Suprapubic skin (tissue), 4 donors: ENCODE measurements around the gene CTU1. TPM values are rescaled to one million over a fixed set of nuclear protein-coding genes. Genes with fewer than 3 reads are reported as not detected.
A peak's percentile ranks its signal among the peaks of the same experiment; 100 is the strongest.

ENCODE experiments used
- DNase-seq, 2 donors: peaks; one replicate each; pipeline ENCODE4 v3.0.0-alpha.2; 2019; ENCODE audit warnings: low spot score in 2 of 2
- H3K27ac ChIP-seq: fragments of 200-600 bp; sonication (generic); one replicate; pipeline ENCODE4 v1.5.1; 2019
- H3K27me3 ChIP-seq: fragments of 200-600 bp; sonication (generic); one replicate; pipeline ENCODE4 v1.5.1; 2019
- H3K36me3 ChIP-seq: fragments of 200-600 bp; sonication (generic); one replicate; pipeline ENCODE4 v1.5.1; 2019
- H3K4me1 ChIP-seq: fragments of 200-600 bp; sonication (generic); one replicate; pipeline ENCODE4 v1.5.1; 2019
- H3K4me3 ChIP-seq: fragments of 200-600 bp; sonication (generic); one replicate; pipeline ENCODE4 v1.5.1; 2019; ENCODE audit warnings: mild to moderate bottlenecking
- H3K9me3 ChIP-seq: fragments of 200-600 bp; sonication (generic); one replicate; pipeline ENCODE4 v1.5.1; 2019
- EP300 ChIP-seq: sonication (generic); formaldehyde crosslinking; IDR thresholded peaks from one replicate; pipeline ENCODE4 v1.6.1; 2017; ENCODE audit warnings: antibody characterized with exemption
- POLR2A ChIP-seq, 2 donors: fragments of 450-650 bp; IDR thresholded peaks; one replicate each; pipeline ENCODE4 v1.6.1; 2017; ENCODE audit warnings: antibody characterized with exemption in 2 of 2, mild to moderate bottlenecking in 2 of 2, moderate library complexity in 2 of 2
- POLR2AphosphoS5 ChIP-seq, 3 donors: sonication (generic); formaldehyde crosslinking; IDR thresholded peaks; one replicate each; pipeline ENCODE4 v1.6.1; 2017; ENCODE audit warnings: antibody characterized with exemption in 3 of 3
- WGBS: methylation state at CpG from one replicate; pipeline ENCODE4 v1.1.5; 2018; 5-methylcytosine and 5-hydroxymethylcytosine counted together
- total RNA-seq, 4 donors: library from RNA; depleted of rRNA; stranded (reverse); fragments of >200 nt; gene quantifications; one replicate each; pipeline ENCODE4 v1.1.0, GENCODE V29; 2016
- TF ChIP-seq, protein P1 (sequence below), 2 donors: fragments of 200-600 bp in 1 of 2; fragments of 450-650 bp in 1 of 2; sonication (generic) in 1 of 2; IDR thresholded peaks; one replicate each; pipeline ENCODE4 v1.5.1; 2016 to 2019; ENCODE audit warnings: antibody characterized with exemption in 2 of 2, mild to moderate bottlenecking in 1 of 2, moderate library complexity in 1 of 2

CTU1 gene
- total RNA-seq, 4 donors from 2014 or later: 7.7 to 14.6 (median 12.9) TPM

DNA sequence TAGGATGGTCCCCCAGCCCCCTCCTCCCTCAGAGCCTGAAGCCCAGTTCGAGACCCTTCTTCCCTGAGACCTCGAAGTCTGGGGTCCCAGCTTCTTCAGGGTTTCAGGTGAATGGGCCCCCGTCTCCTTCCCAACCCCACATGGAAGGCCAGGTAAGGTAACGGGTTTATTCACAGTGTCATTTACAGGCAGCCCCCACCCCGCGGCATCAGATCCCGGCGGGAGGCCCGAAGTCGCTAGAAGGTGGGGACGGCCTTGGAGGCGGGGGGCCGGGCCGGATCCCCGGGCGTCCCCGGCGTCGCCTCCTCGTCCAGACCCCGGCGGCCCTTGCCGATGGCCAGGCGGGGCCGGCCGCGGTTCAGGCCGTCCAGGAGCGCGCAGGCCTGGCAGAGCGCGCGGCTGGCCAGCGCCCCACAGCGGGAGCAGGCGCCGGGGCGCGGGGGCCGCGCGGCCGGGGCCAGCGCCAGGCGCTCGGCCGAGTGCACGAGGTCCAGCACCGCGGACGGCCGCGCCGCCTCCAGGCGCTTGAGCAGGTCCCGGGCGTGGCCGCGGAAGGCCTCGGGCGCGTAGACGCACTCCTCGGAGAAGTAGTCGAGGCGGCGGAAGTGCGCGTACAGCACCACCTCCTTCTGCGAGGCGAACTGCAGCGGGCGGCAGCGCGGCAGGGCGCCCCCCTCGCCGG lies 9.7 kb downstream of the CTU1 start:
- H3K9me3 ChIP-seq: no peaks in the 10 kb centered on the region
- H3K27ac ChIP-seq: no peak overlapping the region
- H3K36me3 ChIP-seq: peaks cover 37% of the 10 kb centered on the region
- no peak overlapping the region for H3K4me3 ChIP-seq
- no peak for DNase-seq
- TF ChIP-seq, protein P1, sequence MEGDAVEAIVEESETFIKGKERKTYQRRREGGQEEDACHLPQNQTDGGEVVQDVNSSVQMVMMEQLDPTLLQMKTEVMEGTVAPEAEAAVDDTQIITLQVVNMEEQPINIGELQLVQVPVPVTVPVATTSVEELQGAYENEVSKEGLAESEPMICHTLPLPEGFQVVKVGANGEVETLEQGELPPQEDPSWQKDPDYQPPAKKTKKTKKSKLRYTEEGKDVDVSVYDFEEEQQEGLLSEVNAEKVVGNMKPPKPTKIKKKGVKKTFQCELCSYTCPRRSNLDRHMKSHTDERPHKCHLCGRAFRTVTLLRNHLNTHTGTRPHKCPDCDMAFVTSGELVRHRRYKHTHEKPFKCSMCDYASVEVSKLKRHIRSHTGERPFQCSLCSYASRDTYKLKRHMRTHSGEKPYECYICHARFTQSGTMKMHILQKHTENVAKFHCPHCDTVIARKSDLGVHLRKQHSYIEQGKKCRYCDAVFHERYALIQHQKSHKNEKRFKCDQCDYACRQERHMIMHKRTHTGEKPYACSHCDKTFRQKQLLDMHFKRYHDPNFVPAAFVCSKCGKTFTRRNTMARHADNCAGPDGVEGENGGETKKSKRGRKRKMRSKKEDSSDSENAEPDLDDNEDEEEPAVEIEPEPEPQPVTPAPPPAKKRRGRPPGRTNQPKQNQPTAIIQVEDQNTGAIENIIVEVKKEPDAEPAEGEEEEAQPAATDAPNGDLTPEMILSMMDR (IDR thresholded peaks at IDR 0.05): no peak
- TF ChIP-seq POLR2AphosphoS5 (IDR thresholded peaks at IDR 0.05): no peak
- TF ChIP-seq EP300: no peak
- no peak for TF ChIP-seq POLR2A (IDR thresholded peaks at IDR 0.05)
- peaks cover 25% of the 10 kb centered on the region for H3K4me1 ChIP-seq
- WGBS: 90% methylated on average over 19 of the region's 78 CpGs
- no peaks in the 10 kb centered on the region for H3K27me3 ChIP-seq

DNA sequence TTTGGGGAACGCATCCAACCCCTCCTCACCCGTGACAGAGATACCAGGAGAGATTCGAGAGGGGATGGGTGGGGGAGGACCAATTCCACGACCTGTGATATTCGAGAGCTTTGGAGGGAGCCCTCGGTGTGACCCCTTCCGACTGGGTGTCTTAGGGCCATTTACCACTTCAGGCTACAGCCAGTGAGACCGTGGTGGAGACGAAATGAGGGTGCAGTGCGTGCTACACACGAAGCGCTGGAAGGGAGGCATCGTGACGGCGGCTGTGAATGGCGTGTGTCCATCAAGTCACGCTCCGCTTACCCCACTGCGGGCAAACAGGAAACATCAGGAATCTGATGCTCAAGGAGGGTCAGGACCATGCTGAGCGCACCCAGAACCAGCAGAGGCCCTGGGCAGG lies 10.4 kb downstream of the CTU1 start:
- no peaks in the 10 kb centered on the region for H3K27me3 ChIP-seq
- no peaks in the 10 kb centered on the region for H3K9me3 ChIP-seq
- peaks cover 31% of the 10 kb centered on the region for H3K36me3 ChIP-seq
- H3K4me3 ChIP-seq: no peak overlapping the region
- H3K4me1 ChIP-seq: peaks cover 25% of the 10 kb centered on the region
- H3K27ac ChIP-seq: no peak overlapping the region
- DNase-seq: no peak
- WGBS: 61% methylated on average over 10 of the region's 20 CpGs
- no peak for TF ChIP-seq EP300
- TF ChIP-seq, protein P1 (IDR thresholded peaks at IDR 0.05): no peak

DNA sequence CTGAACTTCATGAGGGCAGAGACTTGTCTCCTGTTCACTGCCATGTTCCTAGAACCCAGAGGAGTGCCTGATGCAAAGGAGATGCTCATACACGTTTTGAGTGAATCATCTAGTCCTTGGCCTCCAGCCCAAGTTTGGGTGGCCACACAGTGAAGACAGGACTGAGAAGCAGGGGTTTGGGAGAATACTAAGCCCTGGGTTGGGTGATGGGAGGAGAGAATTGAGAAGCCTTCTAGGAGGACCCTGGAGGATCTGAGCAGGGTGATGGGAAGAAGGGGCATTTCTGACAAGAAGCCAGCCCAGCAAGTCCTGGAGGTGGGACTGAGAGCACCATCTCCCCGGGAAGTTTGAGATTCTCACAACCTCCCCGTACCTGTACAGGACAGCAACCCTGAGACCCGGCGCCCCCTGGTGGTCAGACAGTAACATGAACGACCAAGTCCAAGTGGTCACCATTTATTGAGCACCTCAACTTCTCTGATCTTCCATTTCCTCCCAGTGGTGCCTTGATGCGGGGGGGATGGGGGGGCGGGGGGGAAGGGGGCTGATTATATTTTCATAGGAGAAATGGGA lies 11.0 kb downstream of the CTU1 start:
- Histone ChIP-seq H3K27ac (no peak overlapping the region), H3K36me3 (peaks cover 26% of the 10 kb centered on the region), H3K4me3 (no peak overlapping the region), H3K4me1 (peaks cover 28% of the 10 kb centered on the region), H3K27me3 (no peaks in the 10 kb centered on the region), H3K9me3 (no peaks in the 10 kb centered on the region)
- 9% methylated on average over 7 of the region's 8 CpGs for WGBS
- peak in 1 of 2 donors; percentile 90 for DNase-seq
- TF ChIP-seq POLR2A (IDR thresholded peaks at IDR 0.05) (no peak), EP300 (no peak), POLR2AphosphoS5 (IDR thresholded peaks at IDR 0.05) (no peak)
- TF ChIP-seq, protein P1 (IDR thresholded peaks at IDR 0.05): peak; percentile 31 to 70

DNA sequence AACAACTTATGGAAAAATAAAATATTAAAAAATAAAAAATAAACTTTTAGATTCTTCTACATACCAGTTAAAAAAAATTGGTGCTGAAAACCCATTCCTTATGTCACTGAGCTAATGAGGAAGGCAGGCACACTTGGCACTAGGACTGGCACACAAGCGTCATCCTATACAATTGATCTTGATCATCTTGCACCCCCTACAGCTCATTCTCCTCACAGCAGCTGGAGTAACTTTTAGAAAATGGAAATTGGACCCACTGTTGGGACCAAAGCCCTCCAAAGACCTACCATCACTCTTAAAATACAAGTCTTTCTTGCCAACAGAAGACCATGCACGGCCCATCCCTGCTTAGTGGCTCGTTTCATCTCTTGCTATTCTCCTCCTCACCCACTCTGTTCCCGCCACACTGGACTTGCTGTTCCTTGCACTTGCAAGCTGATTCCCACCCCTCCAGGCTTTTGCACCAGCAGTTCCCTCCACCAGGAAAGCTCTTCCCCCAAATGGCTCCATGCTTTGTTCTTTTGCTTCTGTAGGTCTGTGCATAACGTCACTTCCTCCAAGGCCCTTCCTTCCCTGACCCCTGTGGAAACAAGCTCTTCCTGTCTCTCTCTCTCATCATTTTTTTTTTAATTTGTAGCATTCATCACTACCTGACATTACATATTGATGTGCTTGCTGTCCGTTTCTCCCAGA lies 11.6 kb downstream of the CTU1 start:
- 71% methylated on average over 6 of the region's 6 CpGs for WGBS
- DNase-seq: no peak
- Histone ChIP-seq H3K9me3 (no peaks in the 10 kb centered on the region), H3K27ac (no peak overlapping the region), H3K36me3 (peaks cover 26% of the 10 kb centered on the region), H3K4me3 (no peak overlapping the region), H3K27me3 (no peaks in the 10 kb centered on the region), H3K4me1 (peaks cover 34% of the 10 kb centered on the region)
- TF ChIP-seq POLR2A (IDR thresholded peaks at IDR 0.05): no peak
- TF ChIP-seq, protein P1 (IDR thresholded peaks at IDR 0.05): peak in 1 of 2 donors; percentile 26

DNA sequence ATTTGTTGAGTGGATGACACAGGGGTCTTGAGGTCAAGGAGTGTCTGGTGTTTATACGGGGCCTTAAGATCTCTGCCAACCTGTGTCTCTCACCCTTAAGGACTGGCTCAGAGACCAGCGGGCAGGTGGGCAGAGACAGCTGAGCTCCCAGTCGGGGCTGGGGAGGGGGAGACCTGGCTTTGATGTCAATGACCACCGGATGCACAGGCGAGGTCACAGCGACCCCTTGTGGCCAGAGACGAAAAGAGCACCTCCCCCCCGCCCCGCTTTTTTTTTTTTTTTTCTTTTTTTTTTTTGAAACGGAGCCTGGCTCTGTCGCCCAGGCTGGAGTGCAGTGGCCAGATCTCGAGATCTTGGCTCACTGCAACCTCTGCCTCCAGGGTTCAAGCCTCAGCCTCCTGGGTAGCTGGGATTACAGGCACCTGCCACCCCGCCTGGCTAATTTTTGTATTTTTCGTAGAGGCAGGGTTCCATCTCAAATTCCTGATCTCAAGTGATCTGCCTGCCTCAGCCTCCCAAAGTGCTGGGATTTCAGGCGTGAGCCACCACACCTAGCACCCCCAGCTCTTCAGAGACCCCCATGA lies 13.4 kb downstream of the CTU1 start:
- no peak overlapping the region for H3K4me3 ChIP-seq
- H3K9me3 ChIP-seq: no peaks in the 10 kb centered on the region
- DNase-seq: no peak
- H3K4me1 ChIP-seq: peaks cover 25% of the 10 kb centered on the region
- TF ChIP-seq, protein P1 (IDR thresholded peaks at IDR 0.05): peak; percentile 62 to 65
- TF ChIP-seq EP300: no peak
- no peak for TF ChIP-seq POLR2A (IDR thresholded peaks at IDR 0.05)
- 13% methylated on average over 15 of the region's 15 CpGs for WGBS
- no peak overlapping the region for H3K27ac ChIP-seq
- no peaks in the 10 kb centered on the region for H3K27me3 ChIP-seq
- peaks cover 18% of the 10 kb centered on the region for H3K36me3 ChIP-seq
